ENCODE measurements around the gene ARMC9.

The ARMC9 gene

GRCh38 chr2:231364961-231365810 lies 166.8 kb downstream of the ARMC9 start (continued):
- TF ChIP-seq KLF16 (tag by site-specific recombination; IDR thresholded peaks at IDR 0.05) (no peak), ZNF560 (tag by site-specific recombination; IDR thresholded peaks at IDR 0.05; ENCODE audit: borderline replicate concordance) (no peak), ZNF548 (tag by site-specific recombination; IDR thresholded peaks at IDR 0.05) (no peak), ZNF202 (tag by site-specific recombination; IDR thresholded peaks at IDR 0.05; ENCODE audit: borderline replicate concordance) (no peak), ZIC2 (tag by site-specific recombination; IDR thresholded peaks at IDR 0.05) (no peak), ZNF350 (tag by site-specific recombination; IDR thresholded peaks at IDR 0.05) (no peak), ZNF521 (tag by site-specific recombination; IDR thresholded peaks at IDR 0.05) (no peak), ZSCAN4 (tag by site-specific recombination; IDR thresholded peaks at IDR 0.05) (no peak), ZNF341 (tag by site-specific recombination; IDR thresholded peaks at IDR 0.05; ENCODE audit: low read depth) (peak; percentile 28; the same call in 1 of the 2 replicates), ZNF10 (tag by site-specific recombination; IDR thresholded peaks at IDR 0.05) (no peak), KLF7 (tag by site-specific recombination; IDR thresholded peaks at IDR 0.05; ENCODE audit: borderline replicate concordance) (no peak), WT1 (tag by site-specific recombination; IDR thresholded peaks at IDR 0.05) (no peak), ZBTB21 (tag by site-specific recombination; IDR thresholded peaks at IDR 0.05) (peak; percentile 20; the same call in 1 of the 2 replicates), BCL11B (tag by site-specific recombination; IDR thresholded peaks at IDR 0.05; ENCODE audit: low read depth) (no peak), ZBTB8A (tag by site-specific recombination; IDR thresholded peaks at IDR 0.05) (peak; percentile 64), ZNF23 (tag by site-specific recombination; IDR thresholded peaks at IDR 0.05; ENCODE audit: borderline replicate concordance) (no peak), PRDM10 (tag by site-specific recombination; IDR thresholded peaks at IDR 0.05) (no peak), INSM2 (tag by site-specific recombination; IDR thresholded peaks at IDR 0.05) (no peak), ZNF624 (tag by site-specific recombination; IDR thresholded peaks at IDR 0.05) (no peak), ZNF776 (tag by site-specific recombination; IDR thresholded peaks at IDR 0.05; ENCODE audit: borderline replicate concordance) (no peak), ZNF660 (tag by site-specific recombination; IDR thresholded peaks at IDR 0.05) (0 out of 2 replicates have a peak, but pooled peaks have one; percentile 21), ZNF600 (tag by site-specific recombination; IDR thresholded peaks at IDR 0.05) (peak; percentile 87), ZNF391 (tag by site-specific recombination; IDR thresholded peaks at IDR 0.05; ENCODE audit: borderline replicate concordance, low read depth) (no peak), ZNF280D (tag by site-specific recombination; IDR thresholded peaks at IDR 0.05) (no peak), ZNF654 (tag by site-specific recombination; IDR thresholded peaks at IDR 0.05; ENCODE audit: low read depth) (no peak), ZNF335 (tag by site-specific recombination; conservative IDR thresholded peaks at IDR 0.05) (peak; percentile 37), ZNF510 (tag by site-specific recombination; IDR thresholded peaks at IDR 0.05; ENCODE audit: insufficient replicate concordance) (no peak), ZNF664 (tag by site-specific recombination; IDR thresholded peaks at IDR 0.05) (no peak), ZNF433 (tag by site-specific recombination; IDR thresholded peaks at IDR 0.05; ENCODE audit: low read depth) (no peak)
